K562 (cell line): ENCODE data around the gene SLC49A4. TPM values are rescaled to one million over a fixed set of nuclear protein-coding genes. Genes with fewer than 3 reads are reported as not detected.
A peak's percentile ranks its signal among the peaks of the same experiment; 100 is the strongest.

Source experiments
- ATAC-seq: fragments of 200-7000 bp; cut with Tn5 transposase; 3 replicates; pipeline ENCODE4 v1.9.1; 2020; ENCODE audit warnings: moderate library complexity
- BruUV-seq: library from RNA; stranded (reverse); fragments of 400-500 nt; replicated peaks from 2 replicates; lab custom pipeline; 2021; lab: Mats Ljungman, UMichigan
- CTCF ChIA-PET: fragments of 300-600 bp; formaldehyde crosslinking; extraction: SDS; loops from one replicate; lab custom pipeline; 2021; ENCODE audit warnings: low intra/inter-chr PET ratio; lab: Yijun Ruan, JAX
- POLR2A ChIA-PET: fragments of 300-600, 350-650 bp; sonication (Branson Sonifier 250); formaldehyde crosslinking; extraction: SDS; loops from one replicate; lab custom pipeline; 2021; ENCODE audit warnings: antibody characterized with exemption, inconsistent platforms; lab: Yijun Ruan, JAX
- DNase-seq, 4 experiments: peaks; one replicate each; pipeline versions ENCODE4 v3.0.0 to v3.0.0-alpha.2; 2011 to 2018; ENCODE audit warnings: low spot score in 3 of 4, mixed read lengths in 3 of 4; ENCODE audit errors: extremely low read depth in 1 of 4
- FAIRE-seq: peaks from 2 replicates; lab custom pipeline; 2011; peaks lifted over from hg19 to GRCh38; lab: Jason Lieb, UNC
- H2AFZ ChIP-seq: 2 replicates; pipeline ENCODE4 v1.6.0; 2011; ENCODE audit warnings: low read depth, low read length, control low read depth, inconsistent platforms
- H3K27ac ChIP-seq: fragments of 200-600 bp; 3 replicates; pipeline ENCODE4 v1.8.0; 2011; ENCODE audit warnings: low read depth, mild to moderate bottlenecking, control low read depth, inconsistent platforms, low read length, moderate library complexity, mixed read lengths; ENCODE audit errors: extremely low read depth
- H3K27me3 ChIP-seq, 2 experiments: fragments of 300-600 bp in 1 of 2; 2 replicates in 1 of 2; 3 replicates in 1 of 2; pipeline versions ENCODE4 v1.6.0 to v1.8.0; 2011; ENCODE audit warnings: inconsistent platforms in 2 of 2, low read length in 2 of 2, mild to moderate bottlenecking in 1 of 2, mixed read lengths in 1 of 2, moderate library complexity in 1 of 2; ENCODE audit not compliant: control insufficient read depth in 2 of 2, insufficient read depth in 2 of 2
- H3K36me3 ChIP-seq: fragments of 300-600 bp; 3 replicates; pipeline ENCODE4 v1.8.0; 2011; ENCODE audit warnings: mild to moderate bottlenecking, low read length, inconsistent platforms; ENCODE audit not compliant: control insufficient read depth, insufficient read depth
- H3K4me1 ChIP-seq, 2 experiments: fragments of 200-600 bp in 1 of 2; replicated peaks in 1 of 2; 2 replicates in 1 of 2; 3 replicates in 1 of 2; pipeline versions ENCODE4 v1.5.1 to v1.8.0; 2011; ENCODE audit warnings: inconsistent platforms in 2 of 2, low read length in 2 of 2, mild to moderate bottlenecking in 1 of 2, mixed read lengths in 1 of 2, moderate library complexity in 1 of 2; ENCODE audit not compliant: control insufficient read depth in 2 of 2, insufficient read depth in 2 of 2
- H3K4me2 ChIP-seq: 2 replicates; pipeline ENCODE4 v1.6.1; 2011; ENCODE audit warnings: low read length, control low read depth, inconsistent platforms, mixed read lengths; ENCODE audit not compliant: insufficient read depth
- H3K4me3 ChIP-seq: fragments of 200-600 bp; sonication (generic), shearing (Covaris generic); 2 replicates; pipeline ENCODE4 v1.5.1; 2016; ENCODE audit warnings: control low read depth, inconsistent platforms
- H3K79me2 ChIP-seq: fragments of 200-600 bp; 3 replicates; pipeline ENCODE4 v1.8.0; 2011; ENCODE audit warnings: low read length, inconsistent platforms; ENCODE audit not compliant: control insufficient read depth, insufficient read depth
- H3K9ac ChIP-seq, 2 experiments: 2 replicates each; pipeline versions ENCODE4 v1.6.0 to v1.6.1; 2011; ENCODE audit warnings: low read depth in 2 of 2, low read length in 2 of 2, control low read depth in 1 of 2, inconsistent platforms in 1 of 2, mild to moderate bottlenecking in 1 of 2, mixed read lengths in 1 of 2; ENCODE audit not compliant: insufficient read depth in 1 of 2
- H3K9me1 ChIP-seq: one replicate; pipeline ENCODE4 v1.6.0; 2011; ENCODE audit warnings: inconsistent platforms, mild to moderate bottlenecking, low read length, moderate library complexity; ENCODE audit not compliant: control insufficient read depth, insufficient read depth
- H3K9me3 ChIP-seq: replicated peaks from 2 replicates; pipeline ENCODE4 v1.5.1; 2011; ENCODE audit warnings: low read depth, low read length, inconsistent platforms; ENCODE audit not compliant: control insufficient read depth, insufficient read depth
- H4K20me1 ChIP-seq: replicated peaks from 2 replicates; pipeline ENCODE4 v1.6.1; 2011; ENCODE audit warnings: low read length, inconsistent platforms, mixed read lengths; ENCODE audit not compliant: control insufficient read depth, insufficient read depth
- HEY1 ChIP-seq: fragments of 250-450 bp; sonication (Bioruptor Pico); IDR thresholded peaks from 2 replicates; pipeline ENCODE4 v1.5.0; 2020; ENCODE audit warnings: mild to moderate bottlenecking, moderate library complexity, borderline replicate concordance
- NR2F6 ChIP-seq: fragments of 450-650 bp; formaldehyde crosslinking; IDR thresholded peaks from 2 replicates; pipeline ENCODE4 v1.4.0; 2020; ENCODE audit warnings: mild to moderate bottlenecking
- RAD21 ChIP-seq, 2 experiments: fragments of 250-450 bp in 1 of 2; fragments of 450-650 bp in 1 of 2; sonication (Bioruptor Pico) in 1 of 2; formaldehyde crosslinking in 1 of 2; IDR thresholded peaks in 1 of 2; conservative IDR thresholded peaks in 1 of 2; 2 replicates each; pipeline versions ENCODE4 v1.4.0 to v1.8.0; 2020 to 2022; ENCODE audit warnings: mild to moderate bottlenecking in 2 of 2, moderate library complexity in 1 of 2
- XRCC4 ChIP-seq: IDR thresholded peaks from one replicate; pipeline ENCODE4 v1.6.1; 2011; ENCODE audit not compliant: insufficient read depth, insufficient read length; ENCODE audit errors: extremely low read depth
- WGBS: fragments of 100-300 bp; shearing (Covaris generic); methylation state at CpG from one replicate; pipeline ENCODE4 v1.1.6; 2016; ENCODE audit warnings: low coverage, mixed read lengths; ENCODE audit not compliant: insufficient coverage; ENCODE audit errors: missing lambda C conversion rate; 5-methylcytosine and 5-hydroxymethylcytosine counted together
- in situ Hi-C: fragments of 300-500 bp; cut with MboI; formaldehyde crosslinking; loops from 4 replicates; pipeline ENCODE4 v1.15.0; 2018; ENCODE audit warnings: inconsistent platforms, mixed read lengths
- intact Hi-C: fragments of 100-400 bp; cut with micrococcal nuclease; formaldehyde crosslinking; loops from 2 replicates; pipeline ENCODE4 v1.14.2; 2022
- polyA plus RNA-seq, 8 experiments: library from polyadenylated mRNA; depleted of rRNA in 4 of 8; stranded (reverse) in 5 of 8; unstranded in 3 of 8; fragments of >200 nt; fragmentation: Nextera tagmentation in 2 of 8; fragmentation: Illumina TruSeq in 1 of 8; extraction: Ambion mirVana in 2 of 8; extraction: Trizol in 1 of 8; gene quantifications; 2 replicates each; pipeline versions ENCODE4 v1.2.1 to v1.2.3, GENCODE V29; 2011 to 2014; ENCODE audit warnings: inconsistent platforms in 1 of 8, missing spikeins in 1 of 8
- total RNA-seq, 7 experiments: library from RNA; depleted of rRNA in 6 of 7; stranded (reverse); fragments of >200 nt in 6 of 7; fragmentation: Illumina TruSeq in 2 of 7; extraction: Trizol in 2 of 7; gene quantifications; 2 replicates each; pipeline versions ENCODE4 v1.2.1 to v1.2.3, GENCODE V29; 2011 to 2021; ENCODE audit warnings: low replicate concordance in 1 of 7
- TF ChIP-seq, protein P1 (sequence below), 3 experiments: IDR thresholded peaks in 2 of 3; conservative IDR thresholded peaks in 1 of 3; 2 replicates each; pipeline ENCODE4 v1.5.1; 2011 to 2012; ENCODE audit warnings: low read length in 3 of 3, mild to moderate bottlenecking in 3 of 3, control low read depth in 2 of 3, improper control_type of control experiment in 1 of 3, inconsistent platforms in 1 of 3, low read depth in 1 of 3, mixed read lengths in 1 of 3, moderate library complexity in 1 of 3; ENCODE audit not compliant: insufficient read depth in 2 of 3

Gene SLC49A4
- total and polyA plus RNA-seq, 9 of the 15 experiments (the other 6 are each of a cell fraction or from before 2014, with no cell fraction given), result 0.15 to 1.3 (median 0.83) TPM

DNA sequence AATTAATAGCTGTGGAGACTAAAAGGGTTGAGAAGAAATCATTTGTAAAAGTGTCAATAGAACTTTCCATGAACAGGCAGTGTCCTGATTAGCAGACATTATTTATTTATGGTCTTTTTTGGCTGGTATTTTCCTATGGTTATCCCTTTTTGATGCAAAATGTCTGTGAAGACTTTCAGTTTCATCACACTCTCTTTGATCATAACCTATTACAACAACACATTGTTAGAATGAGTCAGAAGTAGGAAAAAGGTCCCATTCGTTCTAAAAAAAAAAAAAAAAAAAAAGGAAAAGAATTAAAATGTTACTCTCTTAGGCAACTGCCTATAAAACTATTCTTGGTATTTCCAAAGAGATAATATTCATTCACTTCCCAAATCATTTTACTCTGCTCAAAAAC, 62.1 kb downstream of the SLC49A4 start (continued):
- no peak for TF ChIP-seq XRCC4
- TF ChIP-seq, all 486 proteins: peak for 0

DNA sequence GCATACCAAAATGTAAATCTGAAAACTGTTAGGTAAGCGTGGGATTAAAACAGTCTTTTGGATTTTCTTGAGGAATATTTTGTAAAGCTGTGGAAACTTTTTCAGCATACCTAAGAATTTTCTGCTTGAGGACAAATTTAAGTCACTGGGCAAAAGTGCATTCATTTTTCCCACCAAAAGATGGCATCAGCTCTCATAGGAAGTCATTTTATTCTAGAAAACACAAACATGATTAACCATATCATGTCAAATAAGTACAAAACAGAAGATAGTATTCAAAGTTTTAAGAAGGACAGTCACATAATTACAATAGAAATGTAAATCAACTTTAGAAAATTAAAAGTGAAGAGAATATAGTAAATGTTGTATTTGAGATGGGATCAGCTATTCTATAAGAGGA, 63.5 kb downstream of the SLC49A4 start:
- Histone ChIP-seq H3K4me1 (no peaks in the 10 kb centered on the region), H3K9me3 (no peaks in the 10 kb centered on the region), H3K27me3 (no peaks in the 10 kb centered on the region), H4K20me1 (no peaks in the 10 kb centered on the region), H3K9me1 (no peaks in the 10 kb centered on the region), H3K4me3 (no peak overlapping the region), H3K79me2 (no peaks in the 10 kb centered on the region), H3K4me2 (no peak overlapping the region), H2AFZ (no peak overlapping the region), H3K9ac (no peak overlapping the region), H3K36me3 (no peaks in the 10 kb centered on the region), H3K27ac (no peak overlapping the region)
- no TSS peak for BruUV-seq
- no peak for DNase-seq
- in situ Hi-C loops, result no loop called here
- no peak for ATAC-seq
- FAIRE-seq, result no peak
- no peak for TF ChIP-seq HEY1 (CRISPR knock-in tag)
- TF ChIP-seq, protein P1, sequence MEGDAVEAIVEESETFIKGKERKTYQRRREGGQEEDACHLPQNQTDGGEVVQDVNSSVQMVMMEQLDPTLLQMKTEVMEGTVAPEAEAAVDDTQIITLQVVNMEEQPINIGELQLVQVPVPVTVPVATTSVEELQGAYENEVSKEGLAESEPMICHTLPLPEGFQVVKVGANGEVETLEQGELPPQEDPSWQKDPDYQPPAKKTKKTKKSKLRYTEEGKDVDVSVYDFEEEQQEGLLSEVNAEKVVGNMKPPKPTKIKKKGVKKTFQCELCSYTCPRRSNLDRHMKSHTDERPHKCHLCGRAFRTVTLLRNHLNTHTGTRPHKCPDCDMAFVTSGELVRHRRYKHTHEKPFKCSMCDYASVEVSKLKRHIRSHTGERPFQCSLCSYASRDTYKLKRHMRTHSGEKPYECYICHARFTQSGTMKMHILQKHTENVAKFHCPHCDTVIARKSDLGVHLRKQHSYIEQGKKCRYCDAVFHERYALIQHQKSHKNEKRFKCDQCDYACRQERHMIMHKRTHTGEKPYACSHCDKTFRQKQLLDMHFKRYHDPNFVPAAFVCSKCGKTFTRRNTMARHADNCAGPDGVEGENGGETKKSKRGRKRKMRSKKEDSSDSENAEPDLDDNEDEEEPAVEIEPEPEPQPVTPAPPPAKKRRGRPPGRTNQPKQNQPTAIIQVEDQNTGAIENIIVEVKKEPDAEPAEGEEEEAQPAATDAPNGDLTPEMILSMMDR (IDR thresholded peaks at IDR 0.05 in 2 of 3, conservative IDR thresholded peaks at IDR 0.05 in 1 of 3; ENCODE audit: insufficient read depth in 2 of 3, low read depth in 1 of 3, low read length in 3 of 3), result peak in 1 of 3 experiments; percentile 43; a peak in 2 of 6 replicates
- TF ChIP-seq RAD21 (CRISPR knock-in tag; conservative IDR thresholded peaks at IDR 0.05 in 1 of 2, IDR thresholded peaks at IDR 0.05 in 1 of 2), result peak in 1 of 2 experiments; percentile 31; a peak in 2 of 4 replicates
- no peak for TF ChIP-seq NR2F6
- intact Hi-C loops, result loop anchor here (10.0 kb wide), 1 partner anchor 104 kb away; no protein-coding TSS in a partner anchor
- POLR2A ChIA-PET, result interaction anchor here (0.8 kb wide), 1 partner anchor 34 kb away, joined by 3 read pairs; no protein-coding TSS in a partner anchor
- WGBS, result 0% methylated on average over 1 of the region's 1 CpG
- CTCF ChIA-PET, result interaction anchor here (0.7 kb wide), 1 partner anchor 19 kb away, joined by 3 read pairs; no protein-coding TSS in a partner anchor
